HepG2 (cell line): ENCODE measurements around the gene SCO1. TPM values are rescaled to one million over a fixed set of nuclear protein-coding genes. Genes with fewer than 3 reads are reported as not detected.

Source experiments
- DR1 ChIP-seq: sonication (generic); formaldehyde crosslinking; IDR thresholded peaks from 2 replicates; pipeline ENCODE4 v1.8.0; 2021; ENCODE audit warnings: mild to moderate bottlenecking, missing genetic modification reagents, inconsistent platforms
- ERF ChIP-seq: IDR thresholded peaks from 2 replicates; pipeline ENCODE4 v1.6.1; 2018; ENCODE audit warnings: missing biosample characterization, missing genetic modification reagents
- GTF3A ChIP-seq: sonication (generic); formaldehyde crosslinking; conservative IDR thresholded peaks from 2 replicates; pipeline ENCODE4 v1.4.0; 2020; ENCODE audit warnings: mild to moderate bottlenecking, missing genetic modification reagents
- HDAC1 ChIP-seq: sonication (generic); formaldehyde crosslinking; IDR thresholded peaks from 2 replicates; pipeline ENCODE4 v1.5.1; 2020; ENCODE audit warnings: mild to moderate bottlenecking, missing genetic modification reagents
- LRRFIP1 ChIP-seq: sonication (generic); formaldehyde crosslinking; conservative IDR thresholded peaks from 2 replicates; pipeline ENCODE4 v1.4.0; 2020; ENCODE audit warnings: missing genetic modification reagents
- POLR2AphosphoS2 ChIP-seq: IDR thresholded peaks from 2 replicates; pipeline ENCODE4 v1.6.1; 2011; ENCODE audit warnings: low read depth, low read length, improper control_type of control experiment
- SOX6 ChIP-seq, 2 experiments: fragments of 450-650 bp in 1 of 2; sonication (generic) in 1 of 2; formaldehyde crosslinking in 1 of 2; IDR thresholded peaks; 2 replicates each; pipeline versions ENCODE4 v1.4.0 to v1.6.1; 2017 to 2020; ENCODE audit warnings: antibody characterized with exemption in 1 of 2, mild to moderate bottlenecking in 1 of 2, missing genetic modification reagents in 1 of 2
- ZBTB46 ChIP-seq: sonication (generic); formaldehyde crosslinking; IDR thresholded peaks from 2 replicates; pipeline ENCODE4 v1.4.0; 2020; ENCODE audit warnings: mild to moderate bottlenecking, missing genetic modification reagents, borderline replicate concordance
- ZFY ChIP-seq: sonication (generic); formaldehyde crosslinking; IDR thresholded peaks from 2 replicates; pipeline ENCODE4 v1.4.0; 2020; ENCODE audit warnings: missing genetic modification reagents
- ZNF180 ChIP-seq: sonication (generic); formaldehyde crosslinking; IDR thresholded peaks from 2 replicates; pipeline ENCODE4 v1.4.0; 2020; ENCODE audit warnings: low read depth, missing genetic modification reagents, borderline replicate concordance
- ZNF354B ChIP-seq: sonication (generic); formaldehyde crosslinking; IDR thresholded peaks from 2 replicates; pipeline ENCODE4 v1.8.0; 2022; ENCODE audit warnings: mild to moderate bottlenecking, missing genetic modification reagents
- ZNF367 ChIP-seq: sonication (generic); formaldehyde crosslinking; IDR thresholded peaks from 2 replicates; pipeline ENCODE4 v1.4.0; 2020; ENCODE audit warnings: missing genetic modification reagents, borderline replicate concordance
- ZNF407 ChIP-seq: sonication (generic); formaldehyde crosslinking; IDR thresholded peaks from one replicate; pipeline ENCODE4 v1.5.1; 2020; ENCODE audit warnings: mild to moderate bottlenecking, missing genetic modification reagents; ENCODE audit errors: not compliant biosample characterization
- ZNF44 ChIP-seq: sonication (generic); formaldehyde crosslinking; IDR thresholded peaks from 2 replicates; pipeline ENCODE4 v1.5.1; 2020; ENCODE audit warnings: mild to moderate bottlenecking, missing genetic modification reagents
- ZNF563 ChIP-seq: sonication (generic); formaldehyde crosslinking; IDR thresholded peaks from 2 replicates; pipeline ENCODE4 v1.8.0; 2022; ENCODE audit warnings: mild to moderate bottlenecking, moderate library complexity, missing genetic modification reagents
- ZNF772 ChIP-seq: sonication (generic); formaldehyde crosslinking; IDR thresholded peaks from 2 replicates; pipeline ENCODE4 v1.5.0; 2020; ENCODE audit warnings: mild to moderate bottlenecking, missing genetic modification reagents
- polyA plus RNA-seq, 8 experiments: library from polyadenylated mRNA; depleted of rRNA in 3 of 8; stranded (reverse) in 7 of 8; unstranded in 1 of 8; fragments of >200 nt; fragmentation: Illumina TruSeq in 4 of 8; extraction: Trizol in 4 of 8; gene quantifications; 2 replicates each; pipeline versions ENCODE4 v1.2.1 to v1.2.3, GENCODE V29; 2011 to 2016; ENCODE audit warnings: low read depth in 4 of 8, missing spikeins in 1 of 8, mixed read lengths in 1 of 8; ENCODE audit not compliant: insufficient read depth in 1 of 8
- total RNA-seq, 5 experiments: library from RNA; depleted of rRNA; stranded (reverse); fragments of >200 nt; fragmentation: Illumina TruSeq; extraction: Trizol; gene quantifications; 2 replicates each; pipeline ENCODE4 v1.2.3, GENCODE V29; 2016; ENCODE audit warnings: low read depth in 1 of 5

Gene SCO1
- total and polyA plus RNA-seq, 2 of the 13 experiments (the other 11 are each of a cell fraction or from before 2014, with no cell fraction given): 11.4 to 50.3 TPM

GRCh38 chr17:10729334-10730193 lies 32.2 kb upstream of the SCO1 start, which contains the start of gene TMEM220 (continued):
- TF ChIP-seq ZNF354B (CRISPR knock-in tag) (no peak), LRRFIP1 (CRISPR knock-in tag) (no peak), ZNF44 (CRISPR knock-in tag) (0 out of 2 replicates have a peak, but pooled peaks have one; percentile 51), DR1 (no peak; the same call in 1 of the 2 replicates), ERF (peak; percentile 74), GTF3A (CRISPR knock-in tag) (no peak), ZNF772 (peak; percentile 53; the same call in 1 of the 2 replicates), HDAC1 (CRISPR knock-in tag) (peak; percentile 66), ZNF563 (CRISPR knock-in tag) (peak; percentile 78; the same call in 1 of the 2 replicates), ZBTB46 (CRISPR knock-in tag) (no peak), ZNF367 (CRISPR knock-in tag) (no peak), SOX6 (IDR thresholded peaks at IDR 0.05) (no peak), SOX6 (CRISPR knock-in tag; IDR thresholded peaks at IDR 0.05) (peak; percentile 38; the same call in 1 of the 2 replicates), ZNF407 (CRISPR knock-in tag) (peak; percentile 81), ZNF180 (no peak), ZFY (CRISPR knock-in tag) (peak; percentile 86), POLR2AphosphoS2 (no peak)
